Measurements from ENCODE around the gene CLEC4G.

DNA sequence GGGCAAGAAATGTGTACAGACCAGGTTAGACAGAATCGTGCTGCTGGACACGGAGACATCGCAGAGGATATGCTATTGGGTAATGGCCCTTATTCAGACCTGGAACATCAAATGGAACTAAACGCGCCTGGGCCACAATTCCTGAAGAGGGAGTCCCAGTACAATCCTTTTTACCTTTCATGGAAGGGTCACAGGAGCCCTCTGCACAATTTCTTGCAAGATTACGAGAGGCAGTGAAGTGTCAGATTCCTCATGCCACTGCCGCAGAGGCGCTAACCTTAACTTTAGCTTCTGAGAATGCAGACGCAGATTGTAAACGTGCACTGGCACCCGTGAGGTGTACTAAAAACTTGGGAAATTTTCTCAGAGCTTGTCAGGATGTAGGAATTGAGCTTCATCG, 49.2 kb upstream of the CLEC4G start:
- no peak for TF ChIP-seq POLR2A (IDR thresholded peaks at IDR 0.05)
- TF ChIP-seq, protein P1, sequence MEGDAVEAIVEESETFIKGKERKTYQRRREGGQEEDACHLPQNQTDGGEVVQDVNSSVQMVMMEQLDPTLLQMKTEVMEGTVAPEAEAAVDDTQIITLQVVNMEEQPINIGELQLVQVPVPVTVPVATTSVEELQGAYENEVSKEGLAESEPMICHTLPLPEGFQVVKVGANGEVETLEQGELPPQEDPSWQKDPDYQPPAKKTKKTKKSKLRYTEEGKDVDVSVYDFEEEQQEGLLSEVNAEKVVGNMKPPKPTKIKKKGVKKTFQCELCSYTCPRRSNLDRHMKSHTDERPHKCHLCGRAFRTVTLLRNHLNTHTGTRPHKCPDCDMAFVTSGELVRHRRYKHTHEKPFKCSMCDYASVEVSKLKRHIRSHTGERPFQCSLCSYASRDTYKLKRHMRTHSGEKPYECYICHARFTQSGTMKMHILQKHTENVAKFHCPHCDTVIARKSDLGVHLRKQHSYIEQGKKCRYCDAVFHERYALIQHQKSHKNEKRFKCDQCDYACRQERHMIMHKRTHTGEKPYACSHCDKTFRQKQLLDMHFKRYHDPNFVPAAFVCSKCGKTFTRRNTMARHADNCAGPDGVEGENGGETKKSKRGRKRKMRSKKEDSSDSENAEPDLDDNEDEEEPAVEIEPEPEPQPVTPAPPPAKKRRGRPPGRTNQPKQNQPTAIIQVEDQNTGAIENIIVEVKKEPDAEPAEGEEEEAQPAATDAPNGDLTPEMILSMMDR (IDR thresholded peaks at IDR 0.05): no peak
- no peak for TF ChIP-seq EP300 (IDR thresholded peaks at IDR 0.05)
